SK-N-SH treated with all-trans-retinoic acid at 6 μM for 48 hours (cell line): ENCODE results near the gene EVX1.

Source experiments
- ATAC-seq: fragments of 200-7000 bp; cut with Tn5 transposase; 3 replicates; pipeline ENCODE4 v1.9.1; 2020; ENCODE audit warnings: mild to moderate bottlenecking, moderate library complexity
- ARNTL ChIP-seq: fragments of 450-650 bp; formaldehyde crosslinking; IDR thresholded peaks from 2 replicates; pipeline ENCODE4 v1.5.0; 2020; ENCODE audit warnings: low read depth, mild to moderate bottlenecking, moderate library complexity, borderline replicate concordance
- BACH2 ChIP-seq: fragments of 250-450 bp; sonication (Bioruptor Pico); IDR thresholded peaks from 2 replicates; pipeline ENCODE4 v1.9.0; 2021; ENCODE audit warnings: mild to moderate bottlenecking, borderline replicate concordance
- CREB5 ChIP-seq: fragments of 250-450 bp; sonication (Bioruptor Pico); IDR thresholded peaks from 2 replicates; pipeline ENCODE4 v1.5.1; 2020; ENCODE audit warnings: low read depth, mild to moderate bottlenecking, moderate library complexity
- CSDC2 ChIP-seq: fragments of 250-450 bp; sonication (Bioruptor Pico); IDR thresholded peaks from 2 replicates; pipeline ENCODE4 v1.5.0; 2020; ENCODE audit warnings: mild to moderate bottlenecking, moderate library complexity
- CSRNP3 ChIP-seq: fragments of 250-450 bp; sonication (Bioruptor Pico); IDR thresholded peaks from 2 replicates; pipeline ENCODE4 v1.5.1; 2021; ENCODE audit warnings: mild to moderate bottlenecking, moderate library complexity
- ESRRG ChIP-seq: fragments of 250-450 bp; sonication (Bioruptor Pico); IDR thresholded peaks from 2 replicates; pipeline ENCODE4 v1.6.1; 2021; ENCODE audit warnings: mild to moderate bottlenecking
- GLIS3 ChIP-seq: fragments of 250-450 bp; sonication (Bioruptor Pico); IDR thresholded peaks from 2 replicates; pipeline ENCODE4 v1.5.0; 2020; ENCODE audit warnings: mild to moderate bottlenecking, moderate library complexity
- ISL1 ChIP-seq: fragments of 250-450 bp; sonication (Bioruptor Pico); IDR thresholded peaks from 2 replicates; pipeline ENCODE4 v2.1.2; 2022; ENCODE audit warnings: mild to moderate bottlenecking, moderate library complexity
- OSR1 ChIP-seq: fragments of 250-450 bp; sonication (Bioruptor Pico); IDR thresholded peaks from 2 replicates; pipeline ENCODE4 v1.8.0; 2022; ENCODE audit warnings: moderate library complexity, mild to moderate bottlenecking, inconsistent platforms
- POU6F1 ChIP-seq: fragments of 250-450 bp; sonication (Bioruptor Pico); IDR thresholded peaks from 2 replicates; pipeline ENCODE4 v1.8.0; 2021; ENCODE audit warnings: low read depth, mild to moderate bottlenecking, moderate library complexity, borderline replicate concordance
- PPARA ChIP-seq: fragments of 250-450 bp; sonication (Bioruptor Pico); IDR thresholded peaks from 2 replicates; pipeline ENCODE4 v1.5.0; 2020; ENCODE audit warnings: mild to moderate bottlenecking, borderline replicate concordance
- RARB ChIP-seq: fragments of 250-450 bp; sonication (Bioruptor Pico); IDR thresholded peaks from 2 replicates; pipeline ENCODE4 v1.8.0; 2021; ENCODE audit warnings: mild to moderate bottlenecking, moderate library complexity
- SNAI2 ChIP-seq: fragments of 250-450 bp; sonication (Bioruptor Pico); IDR thresholded peaks from 2 replicates; pipeline ENCODE4 v1.5.0; 2020; ENCODE audit warnings: mild to moderate bottlenecking, moderate library complexity
- TCF4 ChIP-seq: fragments of 250-450 bp; sonication (Bioruptor Pico); IDR thresholded peaks from 2 replicates; pipeline ENCODE4 v1.8.0; 2021; ENCODE audit warnings: mild to moderate bottlenecking, moderate library complexity, borderline replicate concordance
- TOX ChIP-seq: fragments of 250-450 bp; sonication (Bioruptor Pico); IDR thresholded peaks from 2 replicates; pipeline ENCODE4 v1.8.0; 2021; ENCODE audit warnings: mild to moderate bottlenecking, moderate library complexity, borderline replicate concordance
- TSHZ2 ChIP-seq: fragments of 250-450 bp; sonication (Bioruptor Pico); IDR thresholded peaks from 2 replicates; pipeline ENCODE4 v1.5.0; 2020; ENCODE audit warnings: mild to moderate bottlenecking, moderate library complexity
- ZC3H10 ChIP-seq: fragments of 250-450 bp; sonication (Bioruptor Pico); IDR thresholded peaks from 2 replicates; pipeline ENCODE4 v1.5.1; 2021; ENCODE audit warnings: mild to moderate bottlenecking, moderate library complexity
- ZFP3 ChIP-seq: fragments of 250-450 bp; sonication (Bioruptor Pico); IDR thresholded peaks from 2 replicates; pipeline ENCODE4 v1.5.0; 2020; ENCODE audit warnings: mild to moderate bottlenecking, moderate library complexity
- ZFP30 ChIP-seq: fragments of 450-650 bp; formaldehyde crosslinking; IDR thresholded peaks from 2 replicates; pipeline ENCODE4 v1.5.0; 2022; ENCODE audit warnings: mild to moderate bottlenecking, moderate library complexity
- ZNF565 ChIP-seq: fragments of 450-650 bp; formaldehyde crosslinking; conservative IDR thresholded peaks from 2 replicates; pipeline ENCODE4 v1.5.0; 2020; ENCODE audit warnings: low read depth, mild to moderate bottlenecking, moderate library complexity
- ZNF70 ChIP-seq: fragments of 450-650 bp; formaldehyde crosslinking; IDR thresholded peaks from 2 replicates; pipeline ENCODE4 v1.5.0; 2020; ENCODE audit warnings: mild to moderate bottlenecking, moderate library complexity
- ZNF8 ChIP-seq: fragments of 450-650 bp; formaldehyde crosslinking; IDR thresholded peaks from 2 replicates; pipeline ENCODE4 v1.5.0; 2020; ENCODE audit warnings: mild to moderate bottlenecking, moderate library complexity

Gene EVX1

GRCh38 chr7:27250557-27251070 is 8.0 kb downstream of the EVX1 start:
- TF ChIP-seq CREB5 (CRISPR knock-in tag) (no peak), TSHZ2 (CRISPR knock-in tag) (no peak), ZNF70 (CRISPR knock-in tag) (no peak), ZNF8 (no peak), TCF4 (no peak), POU6F1 (CRISPR knock-in tag) (no peak), ARNTL (CRISPR knock-in tag) (no peak), GLIS3 (CRISPR knock-in tag) (no peak), CSRNP3 (CRISPR knock-in tag) (no peak), ZFP30 (no peak), PPARA (CRISPR knock-in tag) (no peak), BACH2 (no peak), ESRRG (no peak), TOX (no peak), ISL1 (CRISPR knock-in tag) (no peak)
- TF ChIP-seq, all 23 proteins: peak for 0
- no peak for ATAC-seq

GRCh38 chr7:27251136-27251651 is 8.6 kb downstream of the EVX1 start:
- TF ChIP-seq PPARA (CRISPR knock-in tag) (no peak), ZFP3 (CRISPR knock-in tag) (no peak), RARB (CRISPR knock-in tag) (no peak), ZNF565 (no peak), SNAI2 (CRISPR knock-in tag) (no peak), GLIS3 (CRISPR knock-in tag) (no peak), ZNF8 (no peak), TSHZ2 (CRISPR knock-in tag) (no peak), ISL1 (CRISPR knock-in tag) (no peak), CSDC2 (CRISPR knock-in tag) (no peak), ZFP30 (no peak), CSRNP3 (CRISPR knock-in tag) (no peak), TCF4 (no peak), CREB5 (CRISPR knock-in tag) (no peak), TOX (no peak), OSR1 (CRISPR knock-in tag) (no peak), ESRRG (no peak), ZNF70 (CRISPR knock-in tag) (no peak), ZC3H10 (CRISPR knock-in tag) (no peak)
- no peak for ATAC-seq
